GM21576 (cell line): ENCODE data around the gene ADAMTS16.
A peak's percentile ranks its signal among the peaks of the same experiment; 100 is the strongest.

Experiments
- ATAC-seq: cut with Tn5 transposase; IDR thresholded peaks from one replicate; pipeline ENCODE4 v1.9.1; 2021; ENCODE audit warnings: mild to moderate bottlenecking, moderate library complexity; ENCODE audit not compliant: unreplicated experiment

ADAMTS16 gene

DNA sequence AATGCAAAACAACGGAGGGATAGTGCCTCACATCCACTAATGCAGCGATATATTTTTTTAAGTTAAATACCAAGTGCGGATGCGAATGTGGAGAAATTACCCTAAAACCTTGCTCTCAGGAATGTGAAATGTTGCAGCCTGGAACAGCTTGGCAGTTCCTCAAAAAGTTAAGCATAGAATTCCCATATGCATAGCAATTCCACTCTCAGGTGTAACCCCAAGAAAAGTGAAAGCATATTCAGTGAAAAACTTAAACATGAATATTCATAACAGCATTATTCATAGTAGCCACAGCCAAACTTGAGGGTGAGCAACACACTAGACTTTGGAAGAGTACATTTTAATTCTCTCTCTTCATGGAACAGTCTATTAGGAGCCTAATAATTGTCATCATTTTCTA, 199.1 kb downstream of the ADAMTS16 start:
- ATAC-seq = no peak

- ATAC-seq = no peak
Observed at GRCh38 chr5:5340206-5340729, 200.1 kb downstream of the ADAMTS16 start.

DNA sequence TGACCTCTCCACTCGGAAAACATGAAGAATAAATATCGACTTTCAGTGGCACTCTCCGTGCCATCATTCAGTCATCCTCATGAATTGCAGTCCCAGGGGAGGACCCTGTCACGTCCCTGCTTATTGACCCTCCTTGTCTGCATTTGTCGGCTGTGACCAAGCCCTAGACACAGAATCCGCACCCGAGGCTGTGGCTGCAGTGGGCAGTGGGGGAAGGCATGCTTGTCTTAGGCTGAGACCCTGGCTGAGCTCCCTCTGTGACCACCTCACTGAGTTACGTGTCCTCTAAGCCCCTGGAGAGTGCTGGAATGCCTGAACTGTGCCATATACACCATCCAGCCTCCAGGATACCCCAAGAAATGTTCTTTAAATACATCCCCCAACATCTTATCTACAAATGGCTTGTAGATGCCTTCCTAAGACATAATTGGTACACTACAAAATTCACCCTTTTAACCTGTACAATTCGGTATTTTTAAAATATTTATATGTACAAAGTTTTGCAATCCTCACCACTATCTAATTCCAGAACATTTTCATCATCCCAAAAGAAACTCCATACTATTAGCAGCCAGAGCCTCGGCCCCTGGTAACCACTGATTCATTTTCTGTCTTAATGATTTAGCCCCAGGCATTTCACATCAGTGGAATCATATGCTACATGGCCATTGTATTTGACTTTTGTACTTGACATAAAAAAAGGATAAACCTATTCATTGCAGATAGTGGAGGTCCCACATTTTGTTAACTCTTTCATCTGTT, 201.6 kb downstream of the ADAMTS16 start:
- ATAC-seq = no peak

- ATAC-seq = no peak
Observed at GRCh38 chr5:5342784-5343183, 202.7 kb downstream of the ADAMTS16 start.

GRCh38 chr5:5343568-5343967, 203.4 kb downstream of the ADAMTS16 start:
- no peak for ATAC-seq

DNA sequence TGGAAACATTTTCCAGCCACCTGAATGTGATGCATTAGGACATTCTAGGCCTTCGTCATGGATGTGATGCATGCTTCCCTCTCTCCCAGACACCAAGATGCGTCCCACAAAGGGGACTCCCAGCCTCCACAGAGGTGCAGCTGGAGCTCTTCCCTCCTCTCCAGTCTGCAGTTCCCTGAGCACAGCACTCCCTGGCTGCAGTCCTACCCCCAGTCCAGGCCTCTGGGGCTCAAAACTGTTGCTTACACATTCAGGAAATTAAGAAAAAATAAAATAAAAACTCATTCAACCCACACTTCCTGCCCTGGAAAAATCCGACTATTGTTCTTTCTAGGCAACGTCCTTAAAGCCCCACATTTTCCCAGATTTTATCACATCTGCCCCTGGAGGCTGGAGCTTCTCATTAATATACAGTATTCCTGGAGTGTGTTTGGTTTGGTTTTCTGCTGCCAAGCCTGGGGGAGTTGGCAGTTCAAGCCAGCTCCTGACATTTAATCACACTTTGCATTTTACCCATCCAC, 204.0 kb downstream of the ADAMTS16 start:
- no peak for ATAC-seq

DNA sequence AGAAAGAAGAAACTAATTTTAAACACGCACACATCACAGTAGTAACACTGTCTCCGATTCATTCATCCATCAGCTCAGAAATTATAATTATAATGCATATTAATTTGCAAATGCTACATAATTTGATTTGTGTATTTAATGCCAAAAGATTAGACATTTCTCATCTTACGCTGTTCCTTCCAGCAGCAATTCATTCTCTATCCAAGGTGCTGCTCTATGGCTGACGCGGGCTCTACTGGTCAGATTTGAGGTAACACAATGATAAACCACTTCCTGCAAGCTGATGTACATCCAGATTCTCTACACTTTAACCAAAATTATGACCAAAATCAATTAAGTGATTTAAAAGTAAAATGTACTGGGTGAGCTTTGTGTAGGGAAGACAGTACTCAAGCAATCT, 204.5 kb downstream of the ADAMTS16 start:
- no peak for ATAC-seq

DNA sequence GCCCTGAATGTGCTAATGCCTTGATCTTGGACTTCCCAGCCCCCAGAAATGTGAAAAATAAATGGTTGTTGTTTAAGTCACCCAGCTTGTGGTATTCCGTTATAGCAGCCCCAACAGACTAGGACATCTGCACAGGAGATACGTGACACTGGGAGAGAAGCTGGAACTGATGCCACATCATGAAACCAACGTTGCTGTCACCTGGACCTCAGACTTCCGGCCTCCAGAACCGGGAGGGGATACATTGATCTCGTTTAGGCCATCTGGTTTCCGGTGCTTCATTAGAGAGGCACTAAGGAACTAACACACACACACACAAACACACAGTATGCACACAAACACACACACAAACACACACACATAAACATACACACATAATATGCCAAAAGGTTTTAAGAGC, 207.3 kb downstream of the ADAMTS16 start:
- no peak for ATAC-seq

GRCh38 chr5:5348135-5348534, 208.0 kb downstream of the ADAMTS16 start:
- no peak for ATAC-seq

GRCh38 chr5:5348576-5348975, 208.4 kb downstream of the ADAMTS16 start:
- ATAC-seq = no peak

DNA sequence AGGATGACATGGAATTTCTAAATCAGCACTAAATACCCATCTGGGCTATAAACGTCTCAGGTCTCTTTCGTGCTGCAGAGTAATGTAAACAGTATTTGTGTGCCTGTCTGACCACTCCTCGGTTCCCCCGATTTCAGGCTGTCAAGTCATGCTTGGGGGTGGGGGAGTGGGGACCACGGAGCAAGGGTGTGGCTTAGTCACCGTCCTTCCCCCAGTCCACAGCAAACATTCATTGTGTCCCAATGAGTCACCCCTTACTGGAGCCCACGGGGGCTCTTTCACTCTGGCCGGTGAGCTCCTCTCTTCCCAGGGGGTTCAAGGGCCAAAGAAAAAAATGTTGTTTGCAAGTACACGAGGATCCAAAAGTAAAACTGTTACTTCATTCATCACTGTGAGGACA, 210.0 kb downstream of the ADAMTS16 start:
- ATAC-seq = no peak

DNA sequence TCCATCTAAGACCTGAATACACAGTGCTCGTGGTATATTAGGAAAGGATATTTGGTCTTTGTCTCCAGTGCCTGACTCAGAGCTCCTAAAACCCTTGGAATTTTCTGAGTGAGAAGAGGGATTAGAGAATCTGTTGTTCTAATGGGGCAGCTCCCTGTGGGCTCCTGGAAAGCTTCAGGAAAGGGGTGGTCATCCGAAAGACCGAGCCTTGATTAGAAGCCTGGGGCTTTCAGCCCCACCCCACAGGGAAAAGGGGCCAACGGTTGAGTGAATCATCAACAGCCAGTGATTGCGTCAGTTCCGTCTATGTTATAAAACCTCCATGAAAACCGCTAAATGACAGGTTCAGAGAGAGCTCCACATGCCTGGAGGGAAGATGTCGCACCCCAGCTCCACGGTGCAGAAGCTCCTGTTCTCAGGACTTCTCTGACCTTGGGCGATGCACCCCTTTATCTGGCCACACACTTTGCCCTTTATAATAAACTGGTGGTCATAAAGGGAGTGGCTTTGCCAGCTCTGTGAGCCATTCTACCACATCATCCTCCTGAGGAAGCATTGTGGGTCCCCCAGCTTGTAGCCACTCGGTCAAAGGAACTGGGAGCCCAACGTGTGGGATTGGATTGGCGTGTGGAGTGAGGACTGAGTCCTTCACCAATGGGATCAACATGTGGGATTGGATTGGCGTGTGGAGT, 211.3 kb downstream of the ADAMTS16 start:
- ATAC-seq = no peak

GRCh38 chr5:5352675-5353074, 212.5 kb downstream of the ADAMTS16 start:
- no peak for ATAC-seq

GRCh38 chr5:5353681-5354080, 213.6 kb downstream of the ADAMTS16 start:
- ATAC-seq = no peak

GRCh38 chr5:5356765-5357164, 216.6 kb downstream of the ADAMTS16 start:
- ATAC-seq = no peak

DNA sequence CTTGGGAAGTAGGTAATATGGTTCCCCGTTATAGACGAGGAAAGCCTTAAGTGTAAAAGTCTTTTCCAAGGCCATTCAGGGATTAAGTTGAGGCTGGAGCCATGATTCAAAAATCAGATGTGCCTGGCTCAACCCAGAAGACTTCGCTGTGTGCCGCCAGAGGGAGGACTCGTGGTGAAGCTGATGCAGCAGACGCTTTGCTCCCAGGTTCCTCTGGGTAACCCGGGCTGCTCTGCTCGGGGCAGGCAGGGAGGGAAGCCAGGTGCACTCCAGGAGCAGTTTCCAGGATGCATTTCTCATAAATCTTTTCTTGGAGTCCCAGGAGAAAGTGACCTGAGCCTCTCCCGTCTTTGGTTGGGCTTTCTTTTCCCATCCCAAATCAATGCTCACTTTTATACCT, 219.5 kb downstream of the ADAMTS16 start:
- ATAC-seq = no peak

DNA sequence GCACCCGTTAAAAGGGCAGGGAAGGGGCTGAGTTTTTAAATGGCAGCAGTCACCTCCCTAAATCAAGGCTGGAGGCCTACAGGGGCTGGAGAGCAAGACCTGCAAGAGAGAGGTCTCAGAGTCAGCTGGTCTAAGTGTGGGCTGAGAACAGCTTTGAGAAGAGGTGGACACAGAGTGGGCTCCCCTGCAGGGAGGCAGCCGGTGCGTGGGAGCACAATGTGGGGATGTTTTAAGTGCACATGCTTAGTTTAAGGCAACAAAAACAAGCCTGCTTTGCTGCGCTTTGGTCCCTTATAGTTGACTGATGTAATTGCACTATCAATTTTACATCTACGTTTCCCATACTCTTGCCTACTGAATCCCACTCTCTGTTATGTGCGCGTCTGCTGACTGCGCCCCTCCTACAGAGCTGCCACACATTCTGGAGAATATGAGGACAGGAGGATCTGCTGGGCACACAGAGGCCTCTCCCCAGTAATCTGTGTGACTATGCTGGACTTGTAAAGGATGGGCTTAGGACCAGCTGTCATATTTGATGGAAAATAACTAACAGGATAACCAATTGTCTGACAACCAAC, 220.3 kb downstream of the ADAMTS16 start:
- no peak for ATAC-seq

DNA sequence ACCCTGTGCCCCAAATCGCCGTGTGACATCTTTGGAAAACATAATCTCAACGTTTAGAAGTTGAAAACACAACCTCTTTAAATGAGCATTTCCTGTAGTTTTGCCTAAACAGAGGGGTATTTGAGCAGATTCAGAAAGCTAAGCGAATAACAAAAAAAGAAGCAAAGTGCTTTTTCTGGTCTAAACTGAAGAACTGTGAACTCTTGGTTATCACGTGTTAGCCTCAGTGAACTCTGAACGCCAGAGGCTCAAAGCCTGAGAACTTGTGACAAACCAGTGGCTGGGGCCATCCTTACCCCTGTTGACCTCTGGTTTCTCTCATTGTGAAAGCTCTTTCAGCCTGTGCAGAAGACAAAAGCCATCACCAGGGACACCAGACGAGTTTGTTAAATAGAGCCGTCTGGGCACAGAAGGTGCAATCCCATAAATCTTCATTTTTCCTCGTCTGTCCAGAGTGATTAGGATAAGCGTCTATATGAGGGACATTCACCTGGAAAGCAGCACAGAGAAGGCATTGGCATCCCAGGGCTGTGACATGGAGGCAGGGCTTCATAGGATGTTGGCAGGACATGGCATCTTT, 220.9 kb downstream of the ADAMTS16 start:
- ATAC-seq = no peak

DNA sequence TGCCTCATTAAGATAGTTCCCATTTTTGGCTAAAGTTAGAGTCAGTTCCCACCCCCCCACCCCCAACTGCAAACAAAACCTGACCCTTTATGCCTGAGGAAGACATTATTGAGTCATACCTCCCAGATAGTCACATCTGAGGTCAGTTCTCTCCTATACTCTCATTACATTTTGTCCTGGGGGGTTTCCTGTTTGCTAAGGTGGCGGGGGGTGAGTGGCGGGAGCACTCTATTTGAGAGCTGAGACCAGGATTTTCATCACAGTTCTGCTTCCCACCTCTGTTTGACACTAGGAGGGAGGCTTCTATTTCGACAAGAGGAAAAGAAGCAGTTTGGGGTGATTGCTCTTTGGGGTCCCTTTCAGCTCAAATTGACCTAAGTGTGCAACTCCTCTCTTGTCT, 222.9 kb downstream of the ADAMTS16 start:
- no peak for ATAC-seq

DNA sequence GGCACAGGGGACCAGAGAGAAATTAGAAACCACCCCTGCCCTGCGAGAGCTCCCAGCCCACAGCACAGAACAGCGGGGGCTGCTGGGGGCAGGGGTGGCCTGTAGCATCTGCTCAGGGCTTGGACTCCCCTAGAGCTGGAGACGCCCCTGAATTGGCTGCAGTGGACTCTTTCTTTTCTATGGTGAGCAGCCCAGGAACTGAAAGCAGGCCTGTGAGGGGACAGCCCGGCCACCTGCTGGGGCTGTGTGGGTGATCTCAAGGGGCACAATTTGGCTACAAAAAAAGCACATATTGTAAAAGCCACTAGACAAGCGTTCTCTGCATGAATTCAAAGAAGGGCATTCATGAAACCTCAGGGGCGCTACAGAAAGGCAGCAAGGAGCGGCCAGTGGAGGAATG, 224.8 kb downstream of the ADAMTS16 start:
- ATAC-seq = peak; percentile 64

- ATAC-seq = no peak
Observed at GRCh38 chr5:5367739-5368138, 227.6 kb downstream of the ADAMTS16 start.
